Uterus (tissue), 4 donors: ENCODE measurements around the gene ASB13. TPM values are rescaled to one million over a fixed set of nuclear protein-coding genes. Genes with fewer than 3 reads are reported as not detected.
A peak's percentile ranks its signal among the peaks of the same experiment; 100 is the strongest.
"Not testable (repeated sequence)": the region's sequence is repeated elsewhere in the genome, so short reads cannot be mapped to it uniquely, and the experiment has no call there.

Experiments
- DNase-seq, 2 donors: peaks; one replicate each; pipeline ENCODE4 v3.0.0-alpha.2; 2019 to 2020
- H3K27ac ChIP-seq, 2 donors: fragments of 200-600 bp; sonication (generic); 1 replicate in 1 of 2; 2 replicates in 1 of 2; pipeline ENCODE4 v1.5.1; 2016 to 2018
- H3K27me3 ChIP-seq, 2 donors: fragments of 200-600 bp; sonication (generic); one replicate each; pipeline ENCODE4 v1.5.1; 2018 to 2019; ENCODE audit warnings: control low read depth in 1 of 2
- H3K36me3 ChIP-seq, 2 donors: fragments of 200-600 bp; sonication (generic); one replicate each; pipeline ENCODE4 v1.5.1; 2019; ENCODE audit warnings: control low read depth in 1 of 2
- H3K4me1 ChIP-seq, 2 donors: fragments of 200-600 bp; sonication (generic); one replicate each; pipeline ENCODE4 v1.5.1; 2018 to 2019; ENCODE audit warnings: control low read depth in 1 of 2
- H3K4me3 ChIP-seq, 2 donors: fragments of 200-600 bp; sonication (generic); 1 replicate in 1 of 2; 2 replicates in 1 of 2; pipeline ENCODE4 v1.5.1; 2018 to 2019; ENCODE audit warnings: mild to moderate bottlenecking in 1 of 2
- H3K9me3 ChIP-seq, 2 donors: fragments of 200-600 bp; sonication (generic); one replicate each; pipeline ENCODE4 v1.5.1; 2019; ENCODE audit warnings: control low read depth in 1 of 2
- POLR2A ChIP-seq, 2 donors: fragments of 450-650 bp; IDR thresholded peaks; one replicate each; pipeline ENCODE4 v1.6.1; 2016; ENCODE audit warnings: antibody characterized with exemption in 2 of 2, mild to moderate bottlenecking in 1 of 2, moderate library complexity in 1 of 2
- intact Hi-C: fragments of 100-400 bp; cut with DNase I; formaldehyde crosslinking; loops from one replicate; pipeline ENCODE4 v1.15.1; 2023; ENCODE audit warnings: low total_unique reads
- total RNA-seq, 4 donors: library from RNA; depleted of rRNA in 3 of 4; stranded (reverse); fragments of >200 nt in 3 of 4; gene quantifications; one replicate each; pipeline versions ENCODE4 v1.1.0 to v1.2.4, GENCODE V29; 2014 to 2023
- TF ChIP-seq, protein P1 (sequence below), 4 experiments: fragments of 200-600 bp in 2 of 4; fragments of 450-650 bp in 2 of 4; sonication (generic) in 2 of 4; IDR thresholded peaks; one replicate each; pipeline ENCODE4 v1.5.1; 2016 to 2019; ENCODE audit warnings: antibody characterized with exemption in 4 of 4, mild to moderate bottlenecking in 2 of 4, moderate library complexity in 1 of 4
- donor health status: DM: yes; HTN: yes; CAD: no.

Gene ASB13
- total RNA-seq, 4 donors from 2014 or later: 8.7 to 25.7 (median 17.9) TPM

DNA sequence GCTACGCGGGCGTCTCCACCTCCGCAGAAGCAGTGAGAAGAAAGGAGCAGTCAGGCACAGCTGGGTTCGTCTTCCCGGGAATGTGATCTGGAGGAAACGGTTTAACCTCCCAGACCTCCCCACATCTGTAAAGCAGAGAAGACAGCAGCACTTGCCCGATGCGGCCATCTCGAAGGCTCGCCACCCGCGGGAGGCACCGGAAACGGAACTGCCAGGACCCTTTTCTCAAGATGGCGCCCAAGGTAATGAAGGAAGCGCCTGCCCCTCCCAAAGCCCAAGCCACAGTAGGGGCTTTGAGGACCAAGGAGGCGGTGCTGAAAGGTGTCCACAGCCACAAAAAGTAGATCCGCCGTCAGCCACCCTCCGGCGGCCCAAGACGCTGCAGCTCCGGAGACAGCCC lies 41.7 kb downstream of the ASB13 start:
- peaks cover 0 to 4% of the 10 kb centered on the region in 2 donors for H3K4me1 ChIP-seq
- H3K9me3 ChIP-seq: no peaks in the 10 kb centered on the region
- H3K36me3 ChIP-seq: no peaks in the 10 kb centered on the region
- no peak for TF ChIP-seq POLR2A (IDR thresholded peaks at IDR 0.05)
- TF ChIP-seq, protein P1, sequence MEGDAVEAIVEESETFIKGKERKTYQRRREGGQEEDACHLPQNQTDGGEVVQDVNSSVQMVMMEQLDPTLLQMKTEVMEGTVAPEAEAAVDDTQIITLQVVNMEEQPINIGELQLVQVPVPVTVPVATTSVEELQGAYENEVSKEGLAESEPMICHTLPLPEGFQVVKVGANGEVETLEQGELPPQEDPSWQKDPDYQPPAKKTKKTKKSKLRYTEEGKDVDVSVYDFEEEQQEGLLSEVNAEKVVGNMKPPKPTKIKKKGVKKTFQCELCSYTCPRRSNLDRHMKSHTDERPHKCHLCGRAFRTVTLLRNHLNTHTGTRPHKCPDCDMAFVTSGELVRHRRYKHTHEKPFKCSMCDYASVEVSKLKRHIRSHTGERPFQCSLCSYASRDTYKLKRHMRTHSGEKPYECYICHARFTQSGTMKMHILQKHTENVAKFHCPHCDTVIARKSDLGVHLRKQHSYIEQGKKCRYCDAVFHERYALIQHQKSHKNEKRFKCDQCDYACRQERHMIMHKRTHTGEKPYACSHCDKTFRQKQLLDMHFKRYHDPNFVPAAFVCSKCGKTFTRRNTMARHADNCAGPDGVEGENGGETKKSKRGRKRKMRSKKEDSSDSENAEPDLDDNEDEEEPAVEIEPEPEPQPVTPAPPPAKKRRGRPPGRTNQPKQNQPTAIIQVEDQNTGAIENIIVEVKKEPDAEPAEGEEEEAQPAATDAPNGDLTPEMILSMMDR (IDR thresholded peaks at IDR 0.05): no peak
- no peak overlapping the region for H3K4me3 ChIP-seq
- DNase-seq: no peak
- H3K27me3 ChIP-seq: no peaks in the 10 kb centered on the region
- intact Hi-C loops: loop anchor here (5.0 kb wide), 1 partner anchor 182 kb away; no protein-coding TSS in a partner anchor
- H3K27ac ChIP-seq: no peak overlapping the region

DNA sequence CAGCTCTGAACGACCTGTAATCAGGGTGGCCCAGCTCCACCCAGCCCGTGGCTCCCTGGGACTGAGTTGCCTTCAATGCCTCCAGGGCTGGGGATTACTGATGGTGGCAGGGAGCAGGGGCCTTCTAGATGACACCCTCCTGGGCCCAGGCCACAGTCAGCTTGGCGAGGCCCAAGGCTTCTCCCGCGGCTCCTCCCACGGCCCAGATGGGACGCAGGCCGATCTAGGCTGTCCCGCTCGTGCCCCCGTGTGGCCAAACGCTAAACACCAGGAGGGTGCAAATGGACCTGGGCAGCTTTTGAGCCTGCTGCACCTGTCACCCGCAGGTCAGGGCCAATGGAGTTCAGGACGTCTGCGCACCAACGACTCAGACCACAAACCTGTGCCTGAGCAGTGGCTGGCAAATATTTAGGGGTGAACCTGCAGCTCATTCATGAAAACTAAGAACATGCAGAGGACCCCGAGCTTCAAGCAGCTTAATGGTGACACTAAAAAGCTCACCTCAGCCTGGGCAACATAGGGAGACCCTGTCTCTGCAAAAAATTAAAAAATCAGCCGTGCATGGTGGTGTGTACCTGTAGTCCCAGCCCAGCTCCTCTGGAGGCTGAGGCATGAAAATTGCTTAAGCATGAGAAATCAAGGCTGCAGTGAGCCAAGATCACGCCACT lies 43.2 kb downstream of the ASB13 start:
- Histone ChIP-seq H3K4me1 (peaks cover 0 to 9% of the 10 kb centered on the region in 2 donors), H3K27ac (peak overlapping the region; percentile 60 to 71)
- TF ChIP-seq, protein P1 (IDR thresholded peaks at IDR 0.05): peak; percentile 90 to 94 (median 91)
- TF ChIP-seq POLR2A (IDR thresholded peaks at IDR 0.05): no peak

DNA sequence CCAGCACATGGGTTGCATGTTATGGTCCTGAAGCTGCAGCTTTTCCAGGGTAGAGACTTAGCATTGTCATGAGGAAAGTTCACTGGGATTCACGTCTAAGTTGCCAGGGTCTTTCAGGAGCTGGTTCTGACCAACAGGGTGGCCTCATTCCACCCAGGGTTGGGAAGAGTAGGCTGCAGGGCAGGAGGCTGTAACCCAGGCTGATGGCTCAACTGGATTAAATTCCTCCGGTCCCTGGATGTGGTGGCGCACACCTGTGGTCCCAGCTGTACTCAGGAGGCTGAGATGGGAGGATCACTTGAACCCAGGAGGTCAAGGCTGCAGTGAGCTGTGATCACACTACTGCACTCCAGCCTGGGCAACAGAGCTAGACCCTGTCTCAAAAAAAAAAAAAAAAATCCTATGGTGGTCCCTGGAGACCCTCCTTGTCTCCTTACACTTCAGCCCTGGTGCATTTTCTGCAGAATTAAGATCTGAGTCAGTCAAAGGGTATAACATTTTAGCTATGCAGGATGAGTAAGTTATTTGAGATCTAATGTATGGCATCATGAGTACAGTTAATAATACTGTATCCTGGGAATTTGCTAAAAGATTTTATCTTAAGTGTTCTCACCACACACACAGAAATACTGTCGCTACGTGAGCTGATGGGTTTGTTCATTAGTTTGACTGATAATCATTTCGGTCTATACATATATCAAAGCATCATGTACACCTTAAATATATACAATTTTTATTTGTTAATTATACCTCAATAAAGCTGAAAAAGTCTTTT lies 44.0 kb downstream of the ASB13 start:
- Histone ChIP-seq H3K4me1 (peaks cover 0 to 9% of the 10 kb centered on the region in 2 donors), H3K27ac (peak overlapping the region; percentile 60 to 93), H3K36me3 (no peaks in the 10 kb centered on the region), H3K9me3 (no peaks in the 10 kb centered on the region), H3K27me3 (no peaks in the 10 kb centered on the region), H3K4me3 (no peak overlapping the region)
- DNase-seq: no peak
- intact Hi-C loops: loop anchor here (5.0 kb wide), 1 partner anchor 180 kb away; no protein-coding TSS in a partner anchor
- TF ChIP-seq, protein P1 (IDR thresholded peaks at IDR 0.05): no peak
- no peak for TF ChIP-seq POLR2A (IDR thresholded peaks at IDR 0.05)

More for the DNA sequence above, 43.2 kb downstream of the ASB13 start:
- DNase-seq: peak; percentile 85 to 87
- H3K9me3 ChIP-seq: no peaks in the 10 kb centered on the region
- H3K36me3 ChIP-seq: no peaks in the 10 kb centered on the region
- intact Hi-C loops: loop anchor here (5.0 kb wide), 1 partner anchor 181 kb away; no protein-coding TSS in a partner anchor
- no peak overlapping the region for H3K4me3 ChIP-seq
- no peaks in the 10 kb centered on the region for H3K27me3 ChIP-seq

DNA sequence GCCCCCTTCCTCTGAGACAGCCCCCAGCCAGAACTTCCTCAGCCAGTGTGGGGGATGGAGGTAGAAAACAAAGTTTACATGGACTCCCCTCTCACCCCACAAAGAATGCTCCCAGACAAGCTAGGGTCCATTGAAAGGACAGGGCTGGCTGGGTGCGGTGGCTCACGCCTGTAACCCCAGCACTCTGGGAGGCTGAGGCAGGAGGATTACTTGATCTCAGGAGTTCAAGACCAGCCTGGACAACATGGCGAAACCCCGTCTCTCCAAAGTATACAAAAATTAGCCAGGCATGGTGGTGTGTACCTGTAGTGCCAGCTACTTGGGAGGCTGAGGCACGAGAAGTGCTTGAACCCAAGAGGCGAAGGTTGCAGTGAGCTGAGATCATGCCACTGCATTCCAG lies 45.0 kb downstream of the ASB13 start:
- not testable (repeated sequence) for H3K9me3 ChIP-seq, H3K4me3 ChIP-seq, DNase-seq, H3K36me3 ChIP-seq, H3K27me3 ChIP-seq, H3K4me1 ChIP-seq
- intact Hi-C loops: loop anchor here (5.0 kb wide), 1 partner anchor 179 kb away; no protein-coding TSS in a partner anchor
- H3K27ac ChIP-seq: peak overlapping the region; percentile 82 to 93

- DNase-seq: peak; percentile 61 to 88
- Histone ChIP-seq H3K27me3 (no peaks in the 10 kb centered on the region), H3K36me3 (no peaks in the 10 kb centered on the region), H3K4me3 (no peak overlapping the region), H3K4me1 (peaks cover 0 to 9% of the 10 kb centered on the region in 2 donors), H3K27ac (peak overlapping the region; percentile 82 to 93), H3K9me3 (no peaks in the 10 kb centered on the region)
- intact Hi-C loops: loop anchor here (5.0 kb wide), 1 partner anchor 179 kb away; no protein-coding TSS in a partner anchor
- TF ChIP-seq, protein P1 (IDR thresholded peaks at IDR 0.05): no peak
- no peak for TF ChIP-seq POLR2A (IDR thresholded peaks at IDR 0.05)
Observed at GRCh38 chr10:5620966-5621365, 45.4 kb downstream of the ASB13 start.
